ENCODE results near the gene SLC26A9.

SLC26A9 gene

GRCh38 chr1:205969229-205969628 lies 26.0 kb upstream of the SLC26A9 start:
- in situ Hi-C loops (cut with HindIII; ENCODE audit: low pct_unique_long_range_greater_than_20kb, low sequenced_read_pairs): no loop called here

GRCh38 chr1:205967554-205968335 lies 24.5 kb upstream of the SLC26A9 start:
- TF ChIP-seq JUND (IDR thresholded peaks at IDR 0.05; ENCODE audit: low read depth): no peak
- DNase-seq (ENCODE audit: low read depth in 1 of 2, low spot score in 1 of 2): no peak
- in situ Hi-C loops (cut with HindIII; ENCODE audit: low pct_unique_long_range_greater_than_20kb, low sequenced_read_pairs): no loop called here

More at GRCh38 chr1:205969229-205969628, 26.0 kb upstream of the SLC26A9 start:
- DNase-seq (ENCODE audit: low read depth in 1 of 2, low spot score in 1 of 2): no peak
- no peak for TF ChIP-seq JUND (IDR thresholded peaks at IDR 0.05; ENCODE audit: low read depth)

- DNase-seq (ENCODE audit: low read depth in 1 of 2, low spot score in 1 of 2): no peak
- no peak for TF ChIP-seq JUND (IDR thresholded peaks at IDR 0.05; ENCODE audit: low read depth)
- in situ Hi-C loops (cut with HindIII; ENCODE audit: low pct_unique_long_range_greater_than_20kb, low sequenced_read_pairs): no loop called here
These were observed 22.0 kb upstream of the SLC26A9 start for GRCh38 chr1:205965036-205965884.

- TF ChIP-seq JUND (IDR thresholded peaks at IDR 0.05; ENCODE audit: low read depth): no peak
- no peak for DNase-seq (ENCODE audit: low read depth in 1 of 2, low spot score in 1 of 2)
- in situ Hi-C loops (cut with HindIII; ENCODE audit: low pct_unique_long_range_greater_than_20kb, low sequenced_read_pairs): no loop called here
These were observed 20.3 kb upstream of the SLC26A9 start for GRCh38 chr1:205963352-205964155.

GRCh38 chr1:205962821-205963221 lies 19.6 kb upstream of the SLC26A9 start:
- DNase-seq (ENCODE audit: low read depth in 1 of 2, low spot score in 1 of 2): no peak
- in situ Hi-C loops (cut with HindIII; ENCODE audit: low pct_unique_long_range_greater_than_20kb, low sequenced_read_pairs): no loop called here
- no peak for TF ChIP-seq JUND (IDR thresholded peaks at IDR 0.05; ENCODE audit: low read depth)

- no peak for TF ChIP-seq JUND (IDR thresholded peaks at IDR 0.05; ENCODE audit: low read depth)
- in situ Hi-C loops (cut with HindIII; ENCODE audit: low pct_unique_long_range_greater_than_20kb, low sequenced_read_pairs): no loop called here
- DNase-seq (ENCODE audit: low read depth in 1 of 2, low spot score in 1 of 2): no peak
These were observed 18.9 kb upstream of the SLC26A9 start for GRCh38 chr1:205961991-205962820.

GRCh38 chr1:205961405-205961804 lies 18.1 kb upstream of the SLC26A9 start:
- no peak for DNase-seq (ENCODE audit: low read depth in 1 of 2, low spot score in 1 of 2)
- in situ Hi-C loops (cut with HindIII; ENCODE audit: low pct_unique_long_range_greater_than_20kb, low sequenced_read_pairs): no loop called here
- no peak for TF ChIP-seq JUND (IDR thresholded peaks at IDR 0.05; ENCODE audit: low read depth)

- DNase-seq (ENCODE audit: low read depth in 1 of 2, low spot score in 1 of 2): no peak
- no peak for TF ChIP-seq JUND (IDR thresholded peaks at IDR 0.05; ENCODE audit: low read depth)
- in situ Hi-C loops (cut with HindIII; ENCODE audit: low pct_unique_long_range_greater_than_20kb, low sequenced_read_pairs): no loop called here
These were observed 16.5 kb upstream of the SLC26A9 start for GRCh38 chr1:205959789-205960188.

GRCh38 chr1:205955499-205955898 lies 12.2 kb upstream of the SLC26A9 start:
- in situ Hi-C loops (cut with HindIII; ENCODE audit: low pct_unique_long_range_greater_than_20kb, low sequenced_read_pairs): no loop called here
- TF ChIP-seq JUND (IDR thresholded peaks at IDR 0.05; ENCODE audit: low read depth): no peak
- DNase-seq (ENCODE audit: low read depth in 1 of 2, low spot score in 1 of 2): no peak

GRCh38 chr1:205954819-205955404 lies 11.7 kb upstream of the SLC26A9 start:
- TF ChIP-seq JUND (IDR thresholded peaks at IDR 0.05; ENCODE audit: low read depth): peak; percentile 38; the same call in 1 of the 2 replicates
- in situ Hi-C loops (cut with HindIII; ENCODE audit: low pct_unique_long_range_greater_than_20kb, low sequenced_read_pairs): no loop called here
- peak; percentile 68 to 71 for DNase-seq (ENCODE audit: low read depth in 1 of 2, low spot score in 1 of 2)

- no peak for TF ChIP-seq JUND (IDR thresholded peaks at IDR 0.05; ENCODE audit: low read depth)
- in situ Hi-C loops (cut with HindIII; ENCODE audit: low pct_unique_long_range_greater_than_20kb, low sequenced_read_pairs): no loop called here
- DNase-seq (ENCODE audit: low read depth in 1 of 2, low spot score in 1 of 2): no peak
These were observed 8.5 kb upstream of the SLC26A9 start for GRCh38 chr1:205951746-205952145.
